SK-N-SH (cell line): Measurements from ENCODE around the gene PIK3CG. TPM values are rescaled to one million over a fixed set of nuclear protein-coding genes. Genes with fewer than 3 reads are reported as not detected.

ENCODE experiments used
- CTCF ChIA-PET: fragments of 300-600, 350-600 bp; formaldehyde crosslinking; extraction: SDS; loops from one replicate; lab custom pipeline; 2021; lab: Yijun Ruan, JAX
- POLR2A ChIA-PET: fragments of 350-600 bp; sonication (Branson Sonifier 250); formaldehyde crosslinking; extraction: SDS; loops from one replicate; lab custom pipeline; 2020; ENCODE audit warnings: antibody characterized with exemption, inconsistent platforms; lab: Yijun Ruan, JAX
- DNase-seq: peaks from one replicate; pipeline ENCODE4 v3.0.0; 2012
- H2AFZ ChIP-seq: fragments of 200-600 bp; sonication (generic); 2 replicates; pipeline ENCODE4 v1.8.1; 2016; ENCODE audit warnings: antibody characterized with exemption, mild to moderate bottlenecking, low read depth
- H3F3A ChIP-seq: fragments of 200-600 bp; sonication (generic); replicated peaks from 2 replicates; pipeline ENCODE3; 2016; ENCODE audit warnings: antibody characterized with exemption, mild to moderate bottlenecking; ENCODE audit not compliant: insufficient read depth
- H3K27ac ChIP-seq, 2 experiments: fragments of 200-500 bp in 1 of 2; fragments of 200-600 bp in 1 of 2; sonication (Bioruptor generic) in 1 of 2; sonication (generic), shearing (Covaris generic) in 1 of 2; 2 replicates each; pipeline versions ENCODE4 v1.5.1 to v1.6.1; 2014 to 2016; ENCODE audit warnings: low read depth in 2 of 2, inconsistent platforms in 1 of 2, low read length in 1 of 2, mild to moderate bottlenecking in 1 of 2, mixed read lengths in 1 of 2
- H3K27me3 ChIP-seq: fragments of 200-600 bp; sonication (generic), shearing (Covaris generic); 2 replicates; pipeline ENCODE4 v1.6.1; 2016; ENCODE audit warnings: mixed run types; ENCODE audit not compliant: insufficient read depth
- H3K36me3 ChIP-seq, 2 experiments: fragments of 200-500 bp in 1 of 2; fragments of 200-600 bp in 1 of 2; sonication (Bioruptor generic) in 1 of 2; sonication (generic) in 1 of 2; replicated peaks in 1 of 2; 2 replicates each; pipeline versions ENCODE3 to v1.5.1; 2014 to 2016; ENCODE audit warnings: low read length in 1 of 2, mild to moderate bottlenecking in 1 of 2; ENCODE audit not compliant: insufficient read depth in 2 of 2, control insufficient read depth in 1 of 2
- H3K4me1 ChIP-seq, 2 experiments: fragments of 200-500 bp in 1 of 2; fragments of 200-600 bp in 1 of 2; sonication (Bioruptor generic) in 1 of 2; sonication (generic), shearing (Covaris generic) in 1 of 2; 2 replicates each; pipeline versions ENCODE4 v1.5.1 to v1.6.1; 2014 to 2016; ENCODE audit warnings: low read depth in 1 of 2, low read length in 1 of 2, mixed run types in 1 of 2; ENCODE audit not compliant: insufficient read depth in 2 of 2, control insufficient read depth in 1 of 2
- H3K4me2 ChIP-seq: fragments of 200-600 bp; sonication (generic), shearing (Covaris generic); 2 replicates; pipeline ENCODE4 v1.6.1; 2017; ENCODE audit warnings: mixed run types
- H3K4me3 ChIP-seq, 2 experiments: fragments of 200-500 bp in 1 of 2; fragments of 200-600 bp in 1 of 2; sonication (Bioruptor generic) in 1 of 2; sonication (generic), shearing (Covaris generic) in 1 of 2; 2 replicates each; pipeline versions ENCODE4 v1.5.1 to v1.8.1; 2014 to 2016; ENCODE audit warnings: low read depth in 2 of 2, inconsistent platforms in 1 of 2, low read length in 1 of 2, mild to moderate bottlenecking in 1 of 2, mixed read lengths in 1 of 2, moderate library complexity in 1 of 2
- H3K79me2 ChIP-seq: fragments of 200-600 bp; sonication (generic); 2 replicates; pipeline ENCODE4 v1.8.1; 2017; ENCODE audit warnings: mild to moderate bottlenecking; ENCODE audit not compliant: insufficient read depth
- H3K9ac ChIP-seq: fragments of 200-600 bp; sonication (generic); 2 replicates; pipeline ENCODE4 v1.6.1; 2017; ENCODE audit warnings: mixed run types
- H3K9me2 ChIP-seq: fragments of 200-600 bp; sonication (generic); 2 replicates; pipeline ENCODE4 v1.6.1; 2017; ENCODE audit warnings: mixed run types
- H3K9me3 ChIP-seq: fragments of 200-600 bp; sonication (generic); 2 replicates; pipeline ENCODE4 v1.6.1; 2017; ENCODE audit warnings: mixed run types, mild to moderate bottlenecking, moderate library complexity
- H4K20me1 ChIP-seq: fragments of 200-600 bp; sonication (generic); 2 replicates; pipeline ENCODE4 v1.6.1; 2017; ENCODE audit warnings: mild to moderate bottlenecking, mixed run types; ENCODE audit not compliant: insufficient read depth
- CTCF ChIP-seq: fragments of 200-600 bp; sonication (generic); IDR thresholded peaks from 2 replicates; pipeline ENCODE4 v1.6.1; 2017; ENCODE audit warnings: antibody characterized with exemption, mild to moderate bottlenecking, moderate library complexity
- ELF1 ChIP-seq: IDR thresholded peaks from 2 replicates; pipeline ENCODE4 v1.4.0; 2012
- FOXJ3 ChIP-seq: sonication (generic); formaldehyde crosslinking; IDR thresholded peaks from 2 replicates; pipeline ENCODE4 v1.5.1; 2020; ENCODE audit warnings: mild to moderate bottlenecking, missing genetic modification reagents
- GABPA ChIP-seq: IDR thresholded peaks from 2 replicates; pipeline ENCODE4 v1.4.0; 2012; ENCODE audit warnings: low read depth, mild to moderate bottlenecking
- NRF1 ChIP-seq: IDR thresholded peaks from 2 replicates; pipeline ENCODE4 v1.6.1; 2012; ENCODE audit warnings: low read depth, mild to moderate bottlenecking, low read length
- POLR2AphosphoS5 ChIP-seq: IDR thresholded peaks from 2 replicates; pipeline ENCODE4 v1.6.1; 2012; ENCODE audit warnings: low read depth, low read length
- RAD21 ChIP-seq: IDR thresholded peaks from 2 replicates; pipeline ENCODE4 v1.6.1; 2012; ENCODE audit warnings: mild to moderate bottlenecking, low read length
- RXRA ChIP-seq: IDR thresholded peaks from 2 replicates; pipeline ENCODE4 v1.4.0; 2012; ENCODE audit warnings: low read depth, mild to moderate bottlenecking, borderline replicate concordance
- SIN3A ChIP-seq: IDR thresholded peaks from 2 replicates; pipeline ENCODE4 v1.6.1; 2012; ENCODE audit warnings: low read depth, mild to moderate bottlenecking, low read length, moderate library complexity, borderline replicate concordance
- TAF1 ChIP-seq: IDR thresholded peaks from 2 replicates; pipeline ENCODE4 v1.6.1; 2012; ENCODE audit warnings: low read depth, mild to moderate bottlenecking, low read length, moderate library complexity, borderline replicate concordance
- WGBS: methylation state at CpG from one replicate; pipeline ENCODE4 v1.1.6; 2017; ENCODE audit warnings: low lambda C conversion rate; 5-methylcytosine and 5-hydroxymethylcytosine counted together
- polyA plus RNA-seq, 3 experiments: library from polyadenylated mRNA; depleted of rRNA; stranded (reverse); fragments of >200 nt; gene quantifications; 2 replicates each; pipeline ENCODE4 v1.2.3, GENCODE V29; 2012
- TF ChIP-seq, protein P1 (sequence below): IDR thresholded peaks from 2 replicates; pipeline ENCODE4; 2012

PIK3CG gene
- polyA plus RNA-seq, 1 of the 3 experiments (the other 2 are of a cell fraction): not detected

DNA sequence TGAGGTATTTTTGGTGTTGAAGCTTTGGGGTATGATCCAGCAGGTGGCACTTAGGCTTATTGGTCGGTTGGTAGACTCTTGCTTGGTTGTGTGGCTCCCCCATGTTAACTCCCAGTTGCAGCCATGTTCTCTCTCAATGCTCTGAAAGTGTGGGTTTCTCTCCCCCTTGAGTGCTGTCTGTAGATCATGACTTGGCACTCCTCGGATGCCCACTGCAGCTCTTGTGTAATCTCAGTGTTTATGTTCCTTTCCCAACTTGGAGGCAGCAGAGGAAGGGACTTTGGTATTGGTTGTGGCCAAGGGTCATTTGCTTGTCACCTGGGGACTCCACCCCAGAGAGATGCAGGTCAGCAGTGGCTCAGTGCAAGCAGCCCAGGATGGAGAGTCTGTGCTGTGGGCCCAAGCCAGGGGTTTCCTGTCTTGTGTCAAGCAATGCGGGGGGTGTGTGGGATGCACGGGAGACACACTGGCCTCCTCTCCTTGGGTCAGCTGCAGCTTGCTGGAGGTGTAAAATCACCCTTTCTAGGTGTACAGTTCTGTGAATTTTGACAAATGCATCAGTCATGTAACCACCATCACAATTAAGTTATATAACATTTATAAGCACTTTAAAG lies 36.9 kb downstream of the PIK3CG start:
- no peaks in the 10 kb centered on the region for H3K9me3 ChIP-seq
- POLR2A ChIA-PET: no interaction called here
- no peak overlapping the region for H3K4me2 ChIP-seq
- H3F3A ChIP-seq: no peaks in the 10 kb centered on the region
- peaks cover 0 to 4% of the 10 kb centered on the region in 2 experiments; a peak in 1 of 4 replicates for H3K4me1 ChIP-seq
- no peaks in the 10 kb centered on the region for H3K9me2 ChIP-seq
- H3K27me3 ChIP-seq: no peaks in the 10 kb centered on the region
- no peaks in the 10 kb centered on the region for H3K36me3 ChIP-seq
- H3K9ac ChIP-seq: no peak overlapping the region
- CTCF ChIA-PET: no interaction called here
- H4K20me1 ChIP-seq: no peaks in the 10 kb centered on the region
- no peak overlapping the region for H3K27ac ChIP-seq
- no peak for DNase-seq
- no peak overlapping the region for H3K4me3 ChIP-seq
- TF ChIP-seq, protein P1, sequence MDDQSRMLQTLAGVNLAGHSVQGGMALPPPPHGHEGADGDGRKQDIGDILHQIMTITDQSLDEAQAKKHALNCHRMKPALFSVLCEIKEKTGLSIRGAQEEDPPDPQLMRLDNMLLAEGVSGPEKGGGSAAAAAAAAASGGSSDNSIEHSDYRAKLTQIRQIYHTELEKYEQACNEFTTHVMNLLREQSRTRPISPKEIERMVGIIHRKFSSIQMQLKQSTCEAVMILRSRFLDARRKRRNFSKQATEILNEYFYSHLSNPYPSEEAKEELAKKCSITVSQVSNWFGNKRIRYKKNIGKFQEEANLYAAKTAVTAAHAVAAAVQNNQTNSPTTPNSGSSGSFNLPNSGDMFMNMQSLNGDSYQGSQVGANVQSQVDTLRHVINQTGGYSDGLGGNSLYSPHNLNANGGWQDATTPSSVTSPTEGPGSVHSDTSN: no peak
- TF ChIP-seq FOXJ3 (no peak), NRF1 (no peak), TAF1 (no peak), RXRA (no peak)
- H3K79me2 ChIP-seq: no peaks in the 10 kb centered on the region
- 77% methylated on average over 4 of the region's 4 CpGs for WGBS
- no peak overlapping the region for H2AFZ ChIP-seq

DNA sequence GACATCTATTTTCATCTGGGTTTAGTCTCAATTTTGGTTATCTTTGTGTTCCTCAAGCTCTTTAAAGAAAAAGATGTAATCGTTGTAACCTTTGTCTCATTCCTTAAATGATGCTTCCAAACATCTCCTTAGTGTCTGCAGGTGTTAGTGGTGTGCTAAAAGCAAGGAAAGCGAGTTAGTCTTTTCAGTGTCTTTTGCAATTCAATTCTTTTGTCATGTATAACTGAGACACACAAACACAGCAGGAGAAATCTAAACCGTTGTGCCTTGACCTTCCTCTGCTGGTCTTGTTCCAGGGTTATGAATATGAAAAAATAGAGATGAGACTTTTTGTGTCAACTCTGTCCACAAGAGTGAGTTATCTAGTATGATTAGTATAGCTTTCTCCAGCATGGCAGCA lies 40.7 kb downstream of the PIK3CG start:
- Histone ChIP-seq H3K4me3 (no peak overlapping the region), H3K9ac (no peak overlapping the region), H2AFZ (no peak overlapping the region), H3K27ac (no peak overlapping the region), H4K20me1 (no peaks in the 10 kb centered on the region), H3K79me2 (no peaks in the 10 kb centered on the region), H3K9me3 (no peaks in the 10 kb centered on the region), H3K4me1 (peaks cover 0 to 4% of the 10 kb centered on the region in 2 experiments; a peak in 1 of 4 replicates), H3K27me3 (no peaks in the 10 kb centered on the region), H3K36me3 (no peaks in the 10 kb centered on the region), H3K4me2 (no peak overlapping the region), H3K9me2 (no peaks in the 10 kb centered on the region), H3F3A (no peaks in the 10 kb centered on the region)
- ChIA-PET CTCF (interaction anchor here (0.8 to 1.7 kb wide), 4 partner anchors 13 to 242 kb away, joined by 3 to 5 read pairs (median 4); no protein-coding TSS in a partner anchor), POLR2A (no interaction called here)
- no peak for TF ChIP-seq RAD21
- no peak for TF ChIP-seq POLR2AphosphoS5
- no peak for TF ChIP-seq CTCF
- no peak for TF ChIP-seq SIN3A
- TF ChIP-seq GABPA: no peak
- no peak for TF ChIP-seq NRF1
- no peak for TF ChIP-seq ELF1
- no peak for DNase-seq
- WGBS: 71% methylated on average over 3 of the region's 3 CpGs
